Measurements from ENCODE around the gene EMILIN1. TPM values are rescaled to one million over a fixed set of nuclear protein-coding genes. Genes with fewer than 3 reads are reported as not detected.

The EMILIN1 gene
- total and polyA plus RNA-seq, 2 of the 4 experiments (the other 2 are of a cell fraction), result 26.5 to 95.6 TPM

- H3K9ac ChIP-seq (ENCODE audit: low read depth, low read length), result peak overlapping the region; percentile 99
- peak overlapping the region; percentile 99 for H3K4me2 ChIP-seq (ENCODE audit: low read depth, low read length)
- peak overlapping the region in 1 of 2 experiments; percentile 27; a peak in 2 of 4 replicates for H4K8ac ChIP-seq (ENCODE audit: low read depth in 2 of 2, low read length in 2 of 2)
- no peak overlapping the region for H4K5ac ChIP-seq (ENCODE audit: low read depth, low read length)
- no peaks in the 10 kb centered on the region for H3K27me3 ChIP-seq (ENCODE audit: control insufficient read depth, insufficient read depth, low read length)
- H3K56ac ChIP-seq (ENCODE audit: extremely low read depth, insufficient read depth, low read length), result peak overlapping the region; percentile 90; the same call in 1 of the 2 replicates
- peak overlapping the region; percentile 100 for H3K23ac ChIP-seq (ENCODE audit: low read depth, low read length)
- H3K79me1 ChIP-seq (ENCODE audit: low read depth in 1 of 2, low read length in 2 of 2), result peaks cover 42 to 58% of the 10 kb centered on the region in 2 experiments
- no peak overlapping the region for H4K91ac ChIP-seq (ENCODE audit: insufficient read depth, low read depth, low read length)
- in situ Hi-C loops (cut with MboI; ENCODE audit: low sequenced_read_pairs), result no loop called here
- peak overlapping the region; percentile 61; the same call in 1 of the 2 replicates for H2AK5ac ChIP-seq (ENCODE audit: low read depth, low read length)
- H3K27ac ChIP-seq (ENCODE audit: insufficient read depth, low read length), result peak overlapping the region; percentile 27
- H2BK120ac ChIP-seq (ENCODE audit: low read depth, low read length), result no peak overlapping the region
- H3K9me1 ChIP-seq (ENCODE audit: insufficient read depth, low read length), result peaks cover 27% of the 10 kb centered on the region
- H3K14ac ChIP-seq (replicated peaks; ENCODE audit: low read depth, low read length), result peak overlapping the region; percentile 100
- H3K9me3 ChIP-seq (ENCODE audit: control insufficient read depth, insufficient read depth, low read length), result no peaks in the 10 kb centered on the region
- H3K36me3 ChIP-seq (ENCODE audit: control insufficient read depth, insufficient read depth, low read length), result peaks cover 32% of the 10 kb centered on the region
- no peak overlapping the region for H2BK5ac ChIP-seq (ENCODE audit: low read depth, low read length, poor library complexity, severe bottlenecking)
- dilution Hi-C loops (cut with HindIII; ENCODE audit: low sequenced_read_pairs, unreplicated experiment), result no loop called here
- peak overlapping the region; percentile 99 for H3K4ac ChIP-seq (ENCODE audit: low read depth, low read length)
- ATAC-seq (ENCODE audit: low read depth) (no peak), DNase-seq (no peak)
- intact Hi-C loops (cut with micrococcal nuclease), result loop anchor here (2.0 to 5.0 kb wide), 2 partner anchors 19 to 108 kb away; partner anchors contain the start of gene AGBL5
- ChIA-PET CTCF (no interaction called here), POLR2A (ENCODE audit: unreplicated experiment) (interaction anchor here (0.5 to 1.0 kb wide), 2 partner anchors 11 to 123 kb away, joined by 3 to 5 read pairs; no protein-coding TSS in a partner anchor)
- peaks cover 20% of the 10 kb centered on the region for H4K20me1 ChIP-seq (ENCODE audit: insufficient read depth, low read length)
- H3K18ac ChIP-seq (ENCODE audit: low read depth, low read length), result no peak overlapping the region
- H2AK9ac ChIP-seq (replicated peaks; ENCODE audit: low read depth, low read length, poor library complexity), result peak overlapping the region; percentile 98
- BruUV-seq (replicated peaks), result no TSS peak
- H2BK20ac ChIP-seq (ENCODE audit: low read depth, low read length), result no peak overlapping the region
- no peak overlapping the region for H2AFZ ChIP-seq (replicated peaks; ENCODE audit: low read length, poor library complexity)
- TF ChIP-seq MXI1 (IDR thresholded peaks at IDR 0.05; ENCODE audit: borderline replicate concordance, low read depth, low read length), result no peak
- TF ChIP-seq, protein P1, sequence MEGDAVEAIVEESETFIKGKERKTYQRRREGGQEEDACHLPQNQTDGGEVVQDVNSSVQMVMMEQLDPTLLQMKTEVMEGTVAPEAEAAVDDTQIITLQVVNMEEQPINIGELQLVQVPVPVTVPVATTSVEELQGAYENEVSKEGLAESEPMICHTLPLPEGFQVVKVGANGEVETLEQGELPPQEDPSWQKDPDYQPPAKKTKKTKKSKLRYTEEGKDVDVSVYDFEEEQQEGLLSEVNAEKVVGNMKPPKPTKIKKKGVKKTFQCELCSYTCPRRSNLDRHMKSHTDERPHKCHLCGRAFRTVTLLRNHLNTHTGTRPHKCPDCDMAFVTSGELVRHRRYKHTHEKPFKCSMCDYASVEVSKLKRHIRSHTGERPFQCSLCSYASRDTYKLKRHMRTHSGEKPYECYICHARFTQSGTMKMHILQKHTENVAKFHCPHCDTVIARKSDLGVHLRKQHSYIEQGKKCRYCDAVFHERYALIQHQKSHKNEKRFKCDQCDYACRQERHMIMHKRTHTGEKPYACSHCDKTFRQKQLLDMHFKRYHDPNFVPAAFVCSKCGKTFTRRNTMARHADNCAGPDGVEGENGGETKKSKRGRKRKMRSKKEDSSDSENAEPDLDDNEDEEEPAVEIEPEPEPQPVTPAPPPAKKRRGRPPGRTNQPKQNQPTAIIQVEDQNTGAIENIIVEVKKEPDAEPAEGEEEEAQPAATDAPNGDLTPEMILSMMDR (conservative IDR thresholded peaks at IDR 0.05; ENCODE audit: low read depth, low read length), result no peak
- no peak for TF ChIP-seq BHLHE40 (IDR thresholded peaks at IDR 0.05; ENCODE audit: low read depth, low read length)
- no CpG with 5 or more reads among the region's 8 CpGs for WGBS, 2 experiments (ENCODE audit: extremely low coverage in 2 of 2, insufficient read length in 1 of 2)
- peak overlapping the region; percentile 86 for H3K4me3 ChIP-seq (ENCODE audit: insufficient read depth, low read depth, low read length)
- no peak overlapping the region for H2BK15ac ChIP-seq (ENCODE audit: low read depth, low read length)
- peaks cover 32% of the 10 kb centered on the region for H3K4me1 ChIP-seq (ENCODE audit: control insufficient read depth, insufficient read depth, low read length)
Observed at GRCh38 chr2:27069961-27070618, 8.3 kb upstream of the EMILIN1 start.

Data from IMR-90 (cell line).